ENCODE data around the gene FAU.
A peak's percentile ranks its signal among the peaks of the same experiment; 100 is the strongest.
"Not testable (repeated sequence)": the region's sequence is repeated elsewhere in the genome, so short reads cannot be mapped to it uniquely, and the experiment has no call there.

The FAU gene

DNA sequence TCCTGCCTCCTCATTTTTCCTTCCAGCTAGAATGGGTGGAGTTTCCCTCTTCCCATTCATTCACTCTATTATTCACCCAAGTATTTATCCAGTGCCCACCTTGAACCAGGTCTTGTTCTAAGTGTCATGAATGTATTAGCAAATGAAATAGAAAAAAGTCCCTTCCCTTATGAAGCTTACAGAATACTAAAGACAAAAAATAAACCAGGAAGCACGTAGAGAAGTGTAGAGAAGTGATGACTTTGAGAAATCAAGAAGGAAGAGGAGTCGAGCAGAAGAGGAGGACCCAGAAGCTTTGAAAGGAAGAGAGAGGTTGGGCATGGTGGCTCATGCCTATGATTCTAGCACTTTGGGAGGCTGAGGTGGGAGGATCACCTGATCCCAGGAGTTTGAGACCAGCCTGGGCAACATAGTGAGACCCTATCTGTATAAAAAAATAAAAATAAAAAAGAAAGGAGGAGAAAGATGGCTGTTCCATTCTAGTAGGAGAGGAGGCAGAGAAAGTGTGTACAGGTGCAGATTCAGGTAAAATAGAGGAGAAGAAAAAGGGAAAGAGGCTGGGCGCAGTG lies 29.5 kb upstream of the FAU start:
- no peak for DNase-seq (ENCODE audit: low read depth)
- TF ChIP-seq, protein P1, sequence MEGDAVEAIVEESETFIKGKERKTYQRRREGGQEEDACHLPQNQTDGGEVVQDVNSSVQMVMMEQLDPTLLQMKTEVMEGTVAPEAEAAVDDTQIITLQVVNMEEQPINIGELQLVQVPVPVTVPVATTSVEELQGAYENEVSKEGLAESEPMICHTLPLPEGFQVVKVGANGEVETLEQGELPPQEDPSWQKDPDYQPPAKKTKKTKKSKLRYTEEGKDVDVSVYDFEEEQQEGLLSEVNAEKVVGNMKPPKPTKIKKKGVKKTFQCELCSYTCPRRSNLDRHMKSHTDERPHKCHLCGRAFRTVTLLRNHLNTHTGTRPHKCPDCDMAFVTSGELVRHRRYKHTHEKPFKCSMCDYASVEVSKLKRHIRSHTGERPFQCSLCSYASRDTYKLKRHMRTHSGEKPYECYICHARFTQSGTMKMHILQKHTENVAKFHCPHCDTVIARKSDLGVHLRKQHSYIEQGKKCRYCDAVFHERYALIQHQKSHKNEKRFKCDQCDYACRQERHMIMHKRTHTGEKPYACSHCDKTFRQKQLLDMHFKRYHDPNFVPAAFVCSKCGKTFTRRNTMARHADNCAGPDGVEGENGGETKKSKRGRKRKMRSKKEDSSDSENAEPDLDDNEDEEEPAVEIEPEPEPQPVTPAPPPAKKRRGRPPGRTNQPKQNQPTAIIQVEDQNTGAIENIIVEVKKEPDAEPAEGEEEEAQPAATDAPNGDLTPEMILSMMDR (conservative IDR thresholded peaks at IDR 0.05; ENCODE audit: low read depth, low read length): no peak
- no peak overlapping the region for H3K4me3 ChIP-seq (ENCODE audit: low read length)

DNA sequence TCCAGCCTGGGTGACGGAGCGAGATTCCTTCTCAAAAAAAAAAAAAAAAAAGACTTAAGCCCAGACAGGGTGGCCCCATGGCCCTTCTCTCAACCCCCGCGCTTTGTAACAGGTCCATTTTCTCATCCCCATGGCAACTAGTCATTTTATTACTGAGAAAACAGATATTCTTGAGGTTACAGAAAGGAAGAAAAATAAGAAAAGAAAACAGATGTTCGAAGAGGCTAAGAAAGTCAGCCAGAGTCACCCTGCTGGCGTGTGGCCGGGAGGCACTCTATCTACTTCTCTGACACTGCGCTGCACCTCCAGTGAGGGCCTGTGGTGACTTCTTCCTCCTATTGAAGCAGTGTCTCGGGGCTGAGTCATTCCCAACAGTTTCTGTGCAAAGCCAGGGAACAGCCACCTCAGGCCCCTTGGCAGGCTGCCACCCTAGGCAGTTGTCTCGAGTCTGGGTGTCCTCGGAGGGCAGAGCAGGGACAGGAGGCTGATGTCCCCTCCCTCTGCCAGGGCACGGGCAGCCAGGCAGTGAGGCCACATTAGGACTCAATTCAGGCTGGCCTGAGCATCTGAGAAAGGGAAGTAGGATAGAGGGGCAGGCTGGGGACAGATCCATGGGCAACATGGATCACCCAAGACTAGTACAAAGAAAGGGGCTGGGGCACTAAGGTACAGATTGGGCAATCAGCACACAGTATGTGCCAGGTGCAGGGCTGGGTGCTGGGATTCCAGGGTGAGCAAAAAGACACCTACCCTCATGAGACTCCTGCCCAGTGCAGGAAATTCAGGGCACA lies 28.8 kb upstream of the FAU start:
- DNase-seq (ENCODE audit: low read depth): peak; percentile 39
- TF ChIP-seq, protein P1 (conservative IDR thresholded peaks at IDR 0.05; ENCODE audit: low read depth, low read length): no peak
- no peak overlapping the region for H3K4me3 ChIP-seq (ENCODE audit: low read length)

DNA sequence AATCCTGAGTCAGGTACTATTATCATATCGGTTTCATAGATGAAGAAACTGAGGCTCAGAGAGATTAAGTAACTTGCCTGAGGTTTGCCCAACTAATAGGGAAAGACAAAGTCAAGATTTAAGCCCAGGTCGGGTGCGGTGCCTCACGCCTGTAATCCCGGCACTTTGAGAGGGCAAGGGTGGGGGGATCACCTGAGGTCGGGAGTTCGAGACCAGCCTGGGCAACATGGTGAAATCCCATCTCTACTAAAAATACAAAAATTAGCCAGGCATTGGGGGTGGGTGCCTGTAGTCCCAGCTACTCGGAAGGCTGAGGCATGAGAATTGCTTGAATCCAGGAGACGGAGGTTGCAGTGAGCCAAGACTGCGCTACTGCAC lies 28.2 kb upstream of the FAU start:
- H3K4me3 ChIP-seq (ENCODE audit: low read length); DNase-seq (ENCODE audit: low read depth): not testable (repeated sequence)

DNA sequence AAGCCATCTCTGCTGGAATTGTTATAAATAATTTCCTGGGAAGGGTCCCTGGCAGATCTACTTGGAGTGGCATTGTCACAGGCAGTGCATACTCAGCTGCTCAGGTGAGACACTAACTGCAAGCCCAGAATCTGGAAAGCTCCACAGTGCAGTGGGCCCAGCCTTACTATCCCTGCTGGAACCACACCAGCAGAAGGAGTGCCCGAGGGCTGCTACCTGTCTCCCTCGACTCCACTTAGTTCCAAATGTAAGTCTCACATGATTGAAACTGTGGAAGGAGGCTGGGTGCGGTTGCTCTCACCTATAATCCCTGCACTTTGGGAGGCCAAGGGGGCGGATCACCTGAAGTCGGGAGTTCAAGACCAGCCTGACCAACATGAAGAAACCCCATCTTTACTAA lies 26.7 kb upstream of the FAU start:
- TF ChIP-seq, protein P1 (conservative IDR thresholded peaks at IDR 0.05; ENCODE audit: low read depth, low read length): no peak
- H3K4me3 ChIP-seq (ENCODE audit: low read length): no peak overlapping the region
- DNase-seq (ENCODE audit: low read depth): no peak

DNA sequence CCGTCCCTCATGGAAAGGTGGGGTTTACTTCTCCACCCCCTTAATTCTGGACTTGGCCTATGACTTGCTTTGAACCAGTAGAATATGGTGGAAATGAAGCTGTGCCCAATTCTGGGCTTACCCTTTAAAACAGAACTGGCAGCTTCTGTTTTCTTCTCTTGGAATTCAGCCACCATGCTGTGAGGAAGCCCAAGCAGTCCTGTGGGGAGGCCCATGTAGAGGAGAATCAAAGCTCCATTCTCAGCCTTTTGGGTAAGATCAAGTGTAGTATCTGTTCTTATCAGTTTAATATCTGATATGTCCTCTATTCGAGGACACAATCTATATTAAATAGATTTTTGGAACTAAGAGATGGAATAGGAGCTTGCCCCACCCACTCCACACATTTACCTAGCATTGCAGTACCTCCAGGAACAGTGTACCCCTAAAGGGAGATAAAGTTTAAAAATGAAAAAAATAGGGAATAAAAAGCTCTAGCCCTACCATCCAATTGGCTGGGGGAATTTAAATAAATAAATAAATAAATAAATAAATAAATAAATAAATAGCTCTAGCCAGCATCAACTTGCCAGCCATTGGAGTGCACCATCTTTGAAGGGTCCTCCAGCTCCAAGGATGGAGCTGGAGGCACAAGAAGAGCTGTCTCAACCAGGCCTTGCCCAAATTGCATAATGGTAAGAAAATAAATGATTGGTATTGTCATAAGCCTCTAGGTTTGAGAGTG lies 25.6 kb upstream of the FAU start:
- TF ChIP-seq, protein P1 (conservative IDR thresholded peaks at IDR 0.05; ENCODE audit: low read depth, low read length): no peak
- DNase-seq (ENCODE audit: low read depth): no peak
- no peak overlapping the region for H3K4me3 ChIP-seq (ENCODE audit: low read length)

DNA sequence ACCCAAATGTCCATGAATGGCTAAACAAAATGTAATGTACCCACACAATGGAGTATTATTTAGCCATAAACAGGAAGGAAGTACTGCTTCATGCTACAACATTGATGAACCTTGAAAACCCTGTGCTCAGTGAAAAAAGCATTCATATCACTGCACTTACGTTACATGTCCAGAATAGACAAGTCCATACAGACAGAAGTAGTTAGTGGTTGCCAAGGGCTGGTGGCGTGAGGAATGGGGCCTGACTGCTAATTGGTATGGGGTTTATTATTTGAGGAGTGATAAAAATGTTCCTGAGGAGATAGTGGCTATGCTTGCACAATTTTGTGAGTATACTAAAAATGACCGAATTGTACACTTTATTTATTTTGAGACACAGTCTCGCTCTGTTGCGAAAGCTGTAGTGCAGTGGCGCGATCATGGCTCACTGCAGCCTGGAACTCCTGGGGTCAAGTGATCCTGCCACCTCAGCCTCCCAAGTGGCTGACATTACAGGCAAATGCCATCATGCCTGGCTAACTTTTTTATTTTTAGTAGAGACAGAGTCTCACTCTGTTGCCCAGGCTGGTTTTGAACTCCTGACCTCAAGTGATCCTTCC lies 20.1 kb upstream of the FAU start:
- no peak for DNase-seq (ENCODE audit: low read depth)
- TF ChIP-seq, protein P1 (conservative IDR thresholded peaks at IDR 0.05; ENCODE audit: low read depth, low read length): no peak
- no peak overlapping the region for H3K4me3 ChIP-seq (ENCODE audit: low read length)

DNA sequence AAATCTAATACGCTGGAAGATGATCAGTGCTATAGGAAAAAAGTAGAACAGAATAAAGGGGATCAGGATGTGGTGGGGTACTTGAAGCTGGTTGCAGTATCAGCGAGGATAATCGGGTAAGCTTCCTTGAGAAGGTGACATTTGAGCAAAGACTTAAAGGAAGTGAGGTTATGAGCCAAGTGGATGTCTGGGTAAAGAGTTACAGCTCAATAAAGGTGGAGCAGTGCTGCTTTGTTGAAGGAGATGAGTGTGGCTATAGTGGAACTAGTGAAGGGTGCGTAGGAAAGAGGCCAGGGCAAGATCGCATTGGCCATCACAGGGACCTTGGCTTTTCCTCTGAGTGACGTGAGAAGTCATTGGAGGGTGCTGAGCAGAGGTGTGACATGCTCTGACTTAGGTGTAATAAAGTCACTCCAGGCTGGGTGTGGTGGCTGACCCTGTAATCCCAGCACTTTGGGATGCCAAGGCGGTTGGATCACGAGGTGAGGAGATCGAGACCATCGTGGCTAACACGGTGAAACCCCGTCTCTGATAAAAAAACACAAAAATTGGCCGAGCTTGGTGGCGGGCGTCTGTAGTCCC lies 14.7 kb upstream of the FAU start:
- DNase-seq (ENCODE audit: low read depth): no peak
- no peak overlapping the region for H3K4me3 ChIP-seq (ENCODE audit: low read length)
- TF ChIP-seq, protein P1 (conservative IDR thresholded peaks at IDR 0.05; ENCODE audit: low read depth, low read length): no peak
